NCI-H2196 treated with DMSO at 0.1 percent for 48 hours (cell line): ENCODE results near the gene RP9.
"Not testable (repeated sequence)": the region's sequence is repeated elsewhere in the genome, so short reads cannot be mapped to it uniquely, and the experiment has no call there.

Experiments
- DNase-seq: peaks from one replicate; lab custom pipeline; 2025; ENCODE audit not compliant: unreplicated experiment; lab: John Stamatoyannopoulos, UW

RP9 gene

GRCh38 chr7:33107136-33108066 lies 1.8 kb downstream of the RP9 start:
- no peak for DNase-seq

GRCh38 chr7:33101906-33102305 lies 7.3 kb downstream of the RP9 start:
- DNase-seq: no peak

- DNase-seq: no peak
These were observed 8.4 kb downstream of the RP9 start for GRCh38 chr7:33100770-33101169.

- DNase-seq: no peak
These were observed 9.9 kb downstream of the RP9 start for GRCh38 chr7:33099154-33099940.

GRCh38 chr7:33094745-33095275 lies 14.4 kb downstream of the RP9 start:
- not testable (repeated sequence) for DNase-seq

- no peak for DNase-seq
These were observed 15.9 kb downstream of the RP9 start for GRCh38 chr7:33093266-33093665.

GRCh38 chr7:33091641-33092191 lies 17.5 kb downstream of the RP9 start:
- no peak for DNase-seq

- no peak for DNase-seq
These were observed 18.1 kb downstream of the RP9 start for GRCh38 chr7:33091111-33091531.

- DNase-seq: no peak
These were observed 20.1 kb downstream of the RP9 start for GRCh38 chr7:33089142-33089541.

GRCh38 chr7:33087858-33088257 lies 21.3 kb downstream of the RP9 start:
- DNase-seq: no peak

GRCh38 chr7:33087356-33087755 lies 21.8 kb downstream of the RP9 start:
- no peak for DNase-seq

GRCh38 chr7:33079763-33080690 lies 29.2 kb downstream of the RP9 start:
- DNase-seq: no peak

- no peak for DNase-seq
These were observed 30.1 kb downstream of the RP9 start for GRCh38 chr7:33079096-33079495.

- no peak for DNase-seq
These were observed 32.5 kb downstream of the RP9 start for GRCh38 chr7:33076737-33077136.

GRCh38 chr7:33075818-33076518 lies 33.2 kb downstream of the RP9 start:
- DNase-seq: no peak

- DNase-seq: no peak
These were observed 36.0 kb downstream of the RP9 start for GRCh38 chr7:33073243-33073642.

- no peak for DNase-seq
These were observed 36.7 kb downstream of the RP9 start for GRCh38 chr7:33072471-33072870.

- no peak for DNase-seq
These were observed 38.4 kb downstream of the RP9 start for GRCh38 chr7:33070831-33071230.

GRCh38 chr7:33070277-33070676 lies 38.9 kb downstream of the RP9 start:
- DNase-seq: no peak

- no peak for DNase-seq
These were observed 41.3 kb downstream of the RP9 start for GRCh38 chr7:33067921-33068320.
